Smooth muscle cell (in vitro differentiated cells): ENCODE measurements around the gene TNFSF11. TPM values are rescaled to one million over a fixed set of nuclear protein-coding genes. Genes with fewer than 3 reads are reported as not detected.

ENCODE experiments used
- DNase-seq: peaks from one replicate; lab custom pipeline; 2025; ENCODE audit not compliant: unreplicated experiment; lab: John Stamatoyannopoulos, UW
- H2AFZ ChIP-seq: fragments of 200-600 bp; sonication (generic); 2 replicates; pipeline ENCODE4 v1.6.0; 2016; ENCODE audit warnings: antibody characterized with exemption, low read depth, mild to moderate bottlenecking
- H3F3A ChIP-seq: fragments of 200-600 bp; sonication (generic); 2 replicates; pipeline ENCODE4 v1.6.0; 2017; ENCODE audit warnings: antibody characterized with exemption, low read depth
- H3K27ac ChIP-seq: fragments of 200-600 bp; sonication (generic); 2 replicates; pipeline ENCODE4 v1.5.1; 2016; ENCODE audit warnings: low read depth, mild to moderate bottlenecking
- H3K27me3 ChIP-seq: fragments of 200-600 bp; sonication (generic); 2 replicates; pipeline ENCODE4 v1.6.1; 2016; ENCODE audit warnings: low read depth, mild to moderate bottlenecking
- H3K36me3 ChIP-seq: fragments of 200-600 bp; sonication (generic); 2 replicates; pipeline ENCODE4 v1.5.1; 2016; ENCODE audit warnings: low read depth
- H3K4me1 ChIP-seq: fragments of 200-600 bp; sonication (generic); 2 replicates; pipeline ENCODE4 v1.5.1; 2016; ENCODE audit warnings: low read depth
- H3K4me2 ChIP-seq: fragments of 200-600 bp; sonication (generic); 2 replicates; pipeline ENCODE4 v1.6.0; 2016; ENCODE audit warnings: mild to moderate bottlenecking
- H3K4me3 ChIP-seq: fragments of 200-600 bp; sonication (generic); 2 replicates; pipeline ENCODE4 v1.5.1; 2016; ENCODE audit warnings: mild to moderate bottlenecking
- H3K79me2 ChIP-seq: fragments of 200-600 bp; sonication (generic); 2 replicates; pipeline ENCODE4 v1.6.0; 2016; ENCODE audit warnings: low read depth, mild to moderate bottlenecking
- H3K9ac ChIP-seq: fragments of 200-600 bp; sonication (generic); 2 replicates; pipeline ENCODE4 v1.6.0; 2016; ENCODE audit warnings: low read depth
- H3K9me3 ChIP-seq: fragments of 200-600 bp; sonication (generic); replicated peaks from 2 replicates; pipeline ENCODE4 v1.5.1; 2016; ENCODE audit warnings: low read depth
- H4K20me1 ChIP-seq: fragments of 200-600 bp; sonication (generic); 2 replicates; pipeline ENCODE4 v1.6.0; 2016; ENCODE audit warnings: low read depth
- WGBS: methylation state at CpG from one replicate; pipeline ENCODE4 v1.1.7; 2016; ENCODE audit warnings: low lambda C conversion rate; 5-methylcytosine and 5-hydroxymethylcytosine counted together
- polyA plus RNA-seq: library from polyadenylated mRNA; unstranded; fragments of >200 nt; fragmentation: Nextera tagmentation; extraction: Ambion mirVana; gene quantifications from 2 replicates; pipeline ENCODE4 v1.2.1, GENCODE V29; 2016
- total RNA-seq: library from RNA; depleted of rRNA; stranded (reverse); fragments of >200 nt; gene quantifications from 2 replicates; pipeline ENCODE4 v1.2.3, GENCODE V29; 2014
- TF ChIP-seq, protein P1 (sequence below): fragments of 200-600 bp; sonication (generic); IDR thresholded peaks from 2 replicates; pipeline ENCODE4 v1.5.1; 2017; ENCODE audit warnings: borderline replicate concordance, mild to moderate bottlenecking, antibody characterized with exemption; ENCODE audit not compliant: insufficient read depth, poor library complexity, severe bottlenecking

TNFSF11 gene
- total and polyA plus RNA-seq, 2 experiments from 2014 or later, result not detected

DNA sequence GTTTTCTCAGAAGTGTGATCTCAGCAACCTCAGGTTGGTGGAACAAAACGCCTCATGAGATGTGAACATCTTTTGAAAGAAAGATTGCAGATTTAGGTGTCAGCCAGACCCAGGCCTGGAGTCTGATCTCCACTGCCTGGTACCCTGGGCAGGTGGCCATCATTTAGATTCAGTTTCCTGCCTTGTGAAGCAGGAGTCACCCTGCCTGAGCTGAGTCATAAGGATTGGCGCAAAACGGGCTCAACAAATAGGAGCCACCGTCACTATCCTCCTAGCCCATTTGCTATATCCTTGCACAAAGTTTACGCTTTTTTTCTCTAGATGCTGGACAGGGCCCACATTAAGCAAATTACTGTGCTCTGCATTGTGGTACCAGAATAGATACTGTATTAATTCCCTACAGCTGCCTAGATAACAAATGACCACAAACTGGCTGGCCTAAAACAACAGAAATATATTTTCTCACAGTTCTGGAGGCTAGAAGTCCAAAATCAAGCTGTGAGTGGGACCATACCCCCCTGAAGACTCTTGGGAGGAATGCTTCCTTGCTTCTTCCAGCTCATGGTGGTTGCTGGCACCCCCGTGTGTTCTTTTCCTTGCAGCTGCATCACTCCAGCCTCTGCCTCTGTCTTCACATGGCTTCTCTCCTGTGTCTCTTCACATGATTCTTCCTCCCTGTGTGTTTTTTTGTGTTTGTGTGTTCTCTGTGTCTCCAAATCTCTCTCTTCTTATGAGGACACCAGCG, 38.2 kb downstream of the TNFSF11 start:
- 79% methylated on average over 7 of the region's 7 CpGs for WGBS
- TF ChIP-seq, protein P1, sequence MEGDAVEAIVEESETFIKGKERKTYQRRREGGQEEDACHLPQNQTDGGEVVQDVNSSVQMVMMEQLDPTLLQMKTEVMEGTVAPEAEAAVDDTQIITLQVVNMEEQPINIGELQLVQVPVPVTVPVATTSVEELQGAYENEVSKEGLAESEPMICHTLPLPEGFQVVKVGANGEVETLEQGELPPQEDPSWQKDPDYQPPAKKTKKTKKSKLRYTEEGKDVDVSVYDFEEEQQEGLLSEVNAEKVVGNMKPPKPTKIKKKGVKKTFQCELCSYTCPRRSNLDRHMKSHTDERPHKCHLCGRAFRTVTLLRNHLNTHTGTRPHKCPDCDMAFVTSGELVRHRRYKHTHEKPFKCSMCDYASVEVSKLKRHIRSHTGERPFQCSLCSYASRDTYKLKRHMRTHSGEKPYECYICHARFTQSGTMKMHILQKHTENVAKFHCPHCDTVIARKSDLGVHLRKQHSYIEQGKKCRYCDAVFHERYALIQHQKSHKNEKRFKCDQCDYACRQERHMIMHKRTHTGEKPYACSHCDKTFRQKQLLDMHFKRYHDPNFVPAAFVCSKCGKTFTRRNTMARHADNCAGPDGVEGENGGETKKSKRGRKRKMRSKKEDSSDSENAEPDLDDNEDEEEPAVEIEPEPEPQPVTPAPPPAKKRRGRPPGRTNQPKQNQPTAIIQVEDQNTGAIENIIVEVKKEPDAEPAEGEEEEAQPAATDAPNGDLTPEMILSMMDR, result no peak

DNA sequence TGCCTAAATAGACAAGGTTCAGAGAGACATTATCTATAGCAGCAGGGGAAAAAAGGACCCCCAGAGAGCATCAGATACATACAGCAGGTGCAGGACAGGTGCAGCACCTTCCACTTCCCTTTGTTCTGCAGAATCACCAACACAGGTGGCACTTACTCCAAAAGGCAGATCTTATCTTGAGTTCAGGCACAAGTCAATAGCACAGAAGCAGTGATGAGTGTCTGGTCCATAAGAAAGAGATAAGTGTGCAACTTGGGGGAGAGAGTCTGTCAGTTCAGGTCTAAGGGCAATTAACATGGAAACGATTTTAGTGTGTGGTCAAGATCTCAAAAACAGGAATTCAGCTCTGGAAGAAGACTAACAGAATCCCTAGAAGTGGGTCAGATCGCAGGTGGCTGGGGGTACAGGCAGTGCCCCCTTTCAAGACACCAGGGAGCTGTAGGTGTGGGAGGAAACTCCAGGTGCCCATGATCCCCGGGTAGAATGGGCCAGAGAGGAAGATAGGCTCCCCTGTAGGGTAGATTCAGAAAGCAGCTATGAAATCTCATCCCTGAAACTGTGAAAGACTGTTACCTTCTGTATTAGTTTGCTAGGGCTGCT, 40.6 kb downstream of the TNFSF11 start:
- Histone ChIP-seq H2AFZ (no peak overlapping the region), H3K27me3 (no peaks in the 10 kb centered on the region), H3K4me2 (no peak overlapping the region), H3K27ac (no peak overlapping the region), H3K9ac (no peak overlapping the region), H3K36me3 (no peaks in the 10 kb centered on the region), H3K4me3 (no peak overlapping the region), H3F3A (no peaks in the 10 kb centered on the region), H3K9me3 (no peaks in the 10 kb centered on the region), H3K4me1 (peaks cover 7% of the 10 kb centered on the region), H3K79me2 (no peaks in the 10 kb centered on the region), H4K20me1 (no peaks in the 10 kb centered on the region)
- TF ChIP-seq, protein P1, result no peak
- no peak for DNase-seq
- 85% methylated on average over 3 of the region's 3 CpGs for WGBS

More for the DNA sequence above, 38.2 kb downstream of the TNFSF11 start:
- Histone ChIP-seq H3K4me3 (no peak overlapping the region), H3K36me3 (no peaks in the 10 kb centered on the region), H3K4me2 (no peak overlapping the region), H3K9me3 (no peaks in the 10 kb centered on the region), H2AFZ (no peak overlapping the region), H3K4me1 (no peaks in the 10 kb centered on the region), H3K9ac (no peak overlapping the region), H3K79me2 (no peaks in the 10 kb centered on the region), H3K27me3 (no peaks in the 10 kb centered on the region), H4K20me1 (no peaks in the 10 kb centered on the region), H3K27ac (no peak overlapping the region), H3F3A (no peaks in the 10 kb centered on the region)
- DNase-seq, result no peak

GRCh38 chr13:42615691-42616090, 41.7 kb downstream of the TNFSF11 start:
- Histone ChIP-seq H3K27ac (no peak overlapping the region), H3K4me3 (no peak overlapping the region), H3K4me2 (no peak overlapping the region), H3K9me3 (no peaks in the 10 kb centered on the region), H3K79me2 (no peaks in the 10 kb centered on the region), H3K36me3 (no peaks in the 10 kb centered on the region), H2AFZ (no peak overlapping the region), H3K9ac (no peak overlapping the region), H3F3A (no peaks in the 10 kb centered on the region), H3K27me3 (no peaks in the 10 kb centered on the region), H4K20me1 (no peaks in the 10 kb centered on the region), H3K4me1 (peaks cover 7% of the 10 kb centered on the region)
- no peak for DNase-seq
- TF ChIP-seq, protein P1, result no peak
- 85% methylated on average over 6 of the region's 6 CpGs for WGBS
